Measurements from ENCODE around the gene LSM4.
"Not testable (repeated sequence)": the region's sequence is repeated elsewhere in the genome, so short reads cannot be mapped to it uniquely, and the experiment has no call there.

The LSM4 gene

GRCh38 chr19:18322759-18323460 is at the start of gene LSM4:
TSS of gene LSM4 (minus strand) at chr19:18323076. CDS start at chr19:18323020, 56 bp downstream.
- peak; percentile 95 to 97 for DNase-seq

- no peak for DNase-seq
These were observed 45.8 kb upstream of the LSM4 start for GRCh38 chr19:18368504-18369222.

- DNase-seq, result no peak
These were observed 43.2 kb upstream of the LSM4 start for GRCh38 chr19:18366021-18366435.

GRCh38 chr19:18364826-18365528 is 42.1 kb upstream of the LSM4 start:
- DNase-seq, result peak; percentile 19 to 26

GRCh38 chr19:18364277-18364825 is 41.5 kb upstream of the LSM4 start:
- DNase-seq, result not testable (repeated sequence)

GRCh38 chr19:18363787-18364186 is 40.9 kb upstream of the LSM4 start:
- no peak for DNase-seq

GRCh38 chr19:18362934-18363542 is 40.2 kb upstream of the LSM4 start:
- no peak for DNase-seq

GRCh38 chr19:18361646-18362045 is 38.8 kb upstream of the LSM4 start:
- no peak for DNase-seq

GRCh38 chr19:18357041-18357440 is 34.2 kb upstream of the LSM4 start:
- DNase-seq, result no peak

- DNase-seq, result not testable (repeated sequence)
These were observed 31.9 kb upstream of the LSM4 start for GRCh38 chr19:18354743-18355142.

GRCh38 chr19:18353378-18354005 is 30.6 kb upstream of the LSM4 start:
- DNase-seq, result no peak

GRCh38 chr19:18351544-18351943 is 28.7 kb upstream of the LSM4 start:
- DNase-seq, result no peak

GRCh38 chr19:18350490-18350889 is 27.6 kb upstream of the LSM4 start:
- DNase-seq, result no peak

- peak; percentile 26 to 33 for DNase-seq
These were observed 26.8 kb upstream of the LSM4 start for GRCh38 chr19:18349524-18350128.

GRCh38 chr19:18348818-18349339 is 26.0 kb upstream of the LSM4 start:
- not testable (repeated sequence) for DNase-seq

- DNase-seq, result no peak
These were observed 25.3 kb upstream of the LSM4 start for GRCh38 chr19:18348171-18348570.

- DNase-seq, result no peak
These were observed 23.2 kb upstream of the LSM4 start for GRCh38 chr19:18346091-18346490.

GRCh38 chr19:18345296-18345695 is 22.4 kb upstream of the LSM4 start:
- no peak for DNase-seq

- no peak for DNase-seq
These were observed 21.7 kb upstream of the LSM4 start for GRCh38 chr19:18344582-18344950.

- DNase-seq, result no peak
These were observed 19.3 kb upstream of the LSM4 start for GRCh38 chr19:18342090-18342632.

All from AML-193 (cell line).